Measurements from ENCODE around the gene HNRNPA1.

Gene HNRNPA1

GRCh38 chr12:54300225-54300731, 19.8 kb downstream of the HNRNPA1 start:
- H3K4me3 ChIP-seq (ENCODE audit: control insufficient read depth in 1 of 7, extremely low read depth in 1 of 7, insufficient read depth in 4 of 7, low read depth in 2 of 7, low read length in 6 of 7) = peak overlapping the region; percentile 67 to 100 (median 96)
- peak overlapping the region; percentile 91 to 95 for H3K27ac ChIP-seq (ENCODE audit: insufficient read depth in 1 of 2, low read depth in 1 of 2, low read length in 2 of 2, poor library complexity in 1 of 2, severe bottlenecking in 2 of 2)
- ChIA-PET POLR2A (interaction anchor here (0.7 to 2.7 kb wide), 4 partner anchors 20 to 56 kb away, joined by 3 to 15 read pairs (median 4); partner anchors contain the start of genes CBX5, COPZ1 and HNRNPA1), CTCF (interaction anchor here (1.0 to 15.8 kb wide), 12 partner anchors 9 to 79 kb away, joined by 3 to 890 read pairs (median 6); partner anchors contain the start of gene COPZ1)
- H3K36me3 ChIP-seq (ENCODE audit: control insufficient read depth in 4 of 4, insufficient read depth in 4 of 4, low read length in 3 of 4) = peaks cover 0 to 30% (median 25%) of the 10 kb centered on the region in 4 experiments
- H3K4me1 ChIP-seq (ENCODE audit: control extremely low read depth in 1 of 4, control insufficient read depth in 4 of 4, insufficient read depth in 4 of 4, low read length in 3 of 4) = peaks cover 47 to 84% (median 74%) of the 10 kb centered on the region in 4 experiments
- H3K27me3 ChIP-seq (replicated peaks in 2 of 5; ENCODE audit: control insufficient read depth in 4 of 5, insufficient read depth in 5 of 5, low read length in 4 of 5) = no peaks in the 10 kb centered on the region
- DNase-seq = no peak
- H3K9me3 ChIP-seq (ENCODE audit: control extremely low read depth in 1 of 5, control insufficient read depth in 4 of 5, insufficient read depth in 2 of 5, low read depth in 1 of 5, low read length in 4 of 5) = no peaks in the 10 kb centered on the region
- 0% methylated on average over 1 of the region's 3 CpGs for WGBS (ENCODE audit: insufficient coverage)

- ChIA-PET CTCF (interaction anchor here (1.0 to 15.8 kb wide), 10 partner anchors 9 to 79 kb away, joined by 3 to 890 read pairs (median 8); partner anchors contain the start of gene COPZ1), POLR2A (interaction anchor here (0.7 to 2.7 kb wide), 3 partner anchors 21 to 37 kb away, joined by 3 to 15 read pairs (median 5); partner anchors contain the start of genes CBX5, COPZ1 and HNRNPA1)
- DNase-seq = peak in 2 of 3 donors; percentile 65 to 75
- Histone ChIP-seq H3K4me1 (ENCODE audit: control extremely low read depth in 1 of 4, control insufficient read depth in 4 of 4, insufficient read depth in 4 of 4, low read length in 3 of 4) (peaks cover 42 to 84% (median 74%) of the 10 kb centered on the region in 4 experiments), H3K36me3 (ENCODE audit: control insufficient read depth in 4 of 4, insufficient read depth in 4 of 4, low read length in 3 of 4) (peaks cover 0 to 24% (median 23%) of the 10 kb centered on the region in 4 experiments), H3K27ac (ENCODE audit: insufficient read depth in 1 of 2, low read depth in 1 of 2, low read length in 2 of 2, poor library complexity in 1 of 2, severe bottlenecking in 2 of 2) (peak within 1 kb of the TSS; percentile 91 to 95), H3K4me3 (ENCODE audit: control insufficient read depth in 1 of 7, extremely low read depth in 1 of 7, insufficient read depth in 4 of 7, low read depth in 2 of 7, low read length in 6 of 7) (peak within 1 kb of the TSS; percentile 67 to 100 (median 96)), H3K9me3 (ENCODE audit: control extremely low read depth in 1 of 5, control insufficient read depth in 4 of 5, insufficient read depth in 2 of 5, low read depth in 1 of 5, low read length in 4 of 5) (no peaks in the 10 kb centered on the region), H3K27me3 (replicated peaks in 2 of 5; ENCODE audit: control insufficient read depth in 4 of 5, insufficient read depth in 5 of 5, low read length in 4 of 5) (no peaks in the 10 kb centered on the region)
- 2% methylated on average over 20 of the region's 26 CpGs for WGBS (ENCODE audit: insufficient coverage)
Measured at GRCh38 chr12:54300732-54301427, 20.4 kb downstream of the HNRNPA1 start, which contains the start of gene NFE2. TSS of gene NFE2 (minus strand) at chr12:54301015. CDS start at chr12:54295248, 5,767 bp downstream.

DNA sequence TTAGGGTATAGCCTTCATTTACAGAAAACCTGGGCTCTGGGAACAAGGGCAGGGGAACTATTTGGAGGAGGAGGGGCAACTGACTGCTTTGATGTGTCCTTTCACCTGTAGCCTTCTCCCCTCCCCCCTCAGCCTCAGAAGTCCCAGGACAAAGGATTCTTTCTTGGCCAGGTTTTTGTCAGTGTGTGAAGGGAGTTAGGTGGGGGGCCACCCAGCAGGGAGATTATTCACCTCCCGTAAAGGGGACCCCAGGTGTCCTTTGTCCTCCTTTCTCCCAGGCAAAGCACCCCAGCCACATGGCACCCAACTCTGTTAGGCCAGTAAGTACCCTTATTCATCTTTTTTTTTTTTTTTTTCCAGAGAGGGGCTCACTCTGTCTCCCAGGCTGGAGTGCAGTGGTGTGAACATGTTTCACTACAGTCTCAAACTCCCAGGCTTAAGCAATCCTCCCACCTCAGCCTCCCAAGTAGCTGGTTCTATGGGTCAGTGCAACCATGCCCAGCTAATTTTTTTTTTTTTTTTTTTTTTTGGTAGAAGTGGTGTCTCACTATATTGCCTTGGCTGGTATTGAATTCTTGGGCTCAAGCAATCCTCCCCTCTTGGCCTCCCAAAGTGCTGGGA, 21.0 kb downstream of the HNRNPA1 start:
- DNase-seq = no peak
- H3K27me3 ChIP-seq (replicated peaks in 2 of 5; ENCODE audit: control insufficient read depth in 4 of 5, insufficient read depth in 5 of 5, low read length in 4 of 5) = no peaks in the 10 kb centered on the region
- H3K4me1 ChIP-seq (ENCODE audit: control extremely low read depth in 1 of 4, control insufficient read depth in 4 of 4, insufficient read depth in 4 of 4, low read length in 3 of 4) = peaks cover 43 to 83% (median 73%) of the 10 kb centered on the region in 4 experiments
- CTCF ChIA-PET = interaction anchor here (1.0 to 15.8 kb wide), 8 partner anchors 8 to 78 kb away, joined by 3 to 890 read pairs (median 8); partner anchors contain the start of gene COPZ1
- peak overlapping the region; percentile 67 to 100 (median 96) for H3K4me3 ChIP-seq (ENCODE audit: control insufficient read depth in 1 of 7, extremely low read depth in 1 of 7, insufficient read depth in 4 of 7, low read depth in 2 of 7, low read length in 6 of 7)
- peaks cover 0 to 22% (median 19%) of the 10 kb centered on the region in 4 experiments for H3K36me3 ChIP-seq (ENCODE audit: control insufficient read depth in 4 of 4, insufficient read depth in 4 of 4, low read length in 3 of 4)
- peak overlapping the region; percentile 91 to 95 for H3K27ac ChIP-seq (ENCODE audit: insufficient read depth in 1 of 2, low read depth in 1 of 2, low read length in 2 of 2, poor library complexity in 1 of 2, severe bottlenecking in 2 of 2)
- POLR2A ChIA-PET = interaction anchor here (0.7 to 2.7 kb wide), 2 partner anchors 23 to 1200 kb away, joined by 6 to 15 read pairs; partner anchors contain the start of gene COPZ1
- 20% methylated on average over 1 of the region's 1 CpG for WGBS (ENCODE audit: insufficient coverage)
- no peaks in the 10 kb centered on the region for H3K9me3 ChIP-seq (ENCODE audit: control extremely low read depth in 1 of 5, control insufficient read depth in 4 of 5, insufficient read depth in 2 of 5, low read depth in 1 of 5, low read length in 4 of 5)

- no peak for DNase-seq
- ChIA-PET CTCF (interaction anchor here (2.8 to 36.2 kb wide), 4 partner anchors 8 to 58 kb away, joined by 6 to 890 read pairs (median 506); partner anchors contain the start of genes COPZ1 and NFE2), POLR2A (interaction anchor here (0.6 to 1.0 kb wide), 6 partner anchors 12 to 44 kb away, joined by 3 to 5 read pairs (median 4); partner anchors contain the start of genes CBX5, COPZ1 and HNRNPA1)
- no peaks in the 10 kb centered on the region for H3K9me3 ChIP-seq (ENCODE audit: control extremely low read depth in 1 of 5, control insufficient read depth in 4 of 5, insufficient read depth in 2 of 5, low read depth in 1 of 5, low read length in 4 of 5)
- peaks cover 0 to 15% (median 10%) of the 10 kb centered on the region in 4 experiments for H3K36me3 ChIP-seq (ENCODE audit: control insufficient read depth in 4 of 4, insufficient read depth in 4 of 4, low read length in 3 of 4)
- peaks cover 39 to 84% (median 77%) of the 10 kb centered on the region in 4 experiments for H3K4me1 ChIP-seq (ENCODE audit: control extremely low read depth in 1 of 4, control insufficient read depth in 4 of 4, insufficient read depth in 4 of 4, low read length in 3 of 4)
- no peaks in the 10 kb centered on the region for H3K27me3 ChIP-seq (replicated peaks in 2 of 5; ENCODE audit: control insufficient read depth in 4 of 5, insufficient read depth in 5 of 5, low read length in 4 of 5)
- peak overlapping the region; percentile 94 to 95 for H3K27ac ChIP-seq (ENCODE audit: insufficient read depth in 1 of 2, low read depth in 1 of 2, low read length in 2 of 2, poor library complexity in 1 of 2, severe bottlenecking in 2 of 2)
- peak overlapping the region in 6 of 7 experiments; percentile 42 to 74 (median 60) for H3K4me3 ChIP-seq (ENCODE audit: control insufficient read depth in 1 of 7, extremely low read depth in 1 of 7, insufficient read depth in 4 of 7, low read depth in 2 of 7, low read length in 6 of 7)
Measured at GRCh38 chr12:54303640-54304039, 23.1 kb downstream of the HNRNPA1 start.

DNA sequence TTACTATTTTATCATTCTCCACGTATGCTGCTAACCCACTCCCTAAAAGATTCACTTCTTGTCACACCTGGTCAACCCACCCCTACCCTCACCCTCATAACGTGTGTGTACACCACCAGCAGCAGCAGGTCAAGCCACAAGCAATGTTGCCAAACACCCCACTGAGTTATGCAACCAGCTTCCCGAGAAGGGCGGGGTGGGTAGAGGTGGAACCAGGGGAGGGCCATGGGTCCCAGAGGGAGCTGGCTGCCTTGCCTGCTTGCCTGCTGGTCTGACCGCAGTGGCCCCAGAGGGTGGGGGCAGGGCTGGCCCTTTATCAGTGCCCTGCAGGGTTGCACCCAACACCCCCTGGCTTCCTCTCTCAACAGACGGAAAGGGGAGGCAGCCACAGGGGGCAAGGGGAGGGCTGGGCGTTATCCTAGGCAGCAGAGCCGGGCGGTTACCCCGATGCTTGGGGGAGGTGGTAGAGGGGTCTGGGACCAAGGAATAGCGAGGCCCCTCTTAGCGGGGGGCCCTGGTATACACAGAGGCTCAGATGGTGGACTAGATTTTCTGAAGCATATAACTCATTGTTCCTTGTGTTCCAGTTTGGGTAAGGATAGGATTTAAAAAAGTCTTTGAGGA, 23.8 kb downstream of the HNRNPA1 start:
- Histone ChIP-seq H3K36me3 (ENCODE audit: control insufficient read depth in 4 of 4, insufficient read depth in 4 of 4, low read length in 3 of 4) (peaks cover 0 to 11% (median 5%) of the 10 kb centered on the region in 4 experiments), H3K27ac (ENCODE audit: insufficient read depth in 1 of 2, low read depth in 1 of 2, low read length in 2 of 2, poor library complexity in 1 of 2, severe bottlenecking in 2 of 2) (peak overlapping the region; percentile 94 to 95), H3K9me3 (ENCODE audit: control extremely low read depth in 1 of 5, control insufficient read depth in 4 of 5, insufficient read depth in 2 of 5, low read depth in 1 of 5, low read length in 4 of 5) (no peaks in the 10 kb centered on the region), H3K4me1 (ENCODE audit: control extremely low read depth in 1 of 4, control insufficient read depth in 4 of 4, insufficient read depth in 4 of 4, low read length in 3 of 4) (peaks cover 37 to 83% (median 74%) of the 10 kb centered on the region in 4 experiments), H3K27me3 (replicated peaks in 2 of 5; ENCODE audit: control insufficient read depth in 4 of 5, insufficient read depth in 5 of 5, low read length in 4 of 5) (no peaks in the 10 kb centered on the region), H3K4me3 (ENCODE audit: control insufficient read depth in 1 of 7, extremely low read depth in 1 of 7, insufficient read depth in 4 of 7, low read depth in 2 of 7, low read length in 6 of 7) (peak overlapping the region in 6 of 7 experiments; percentile 42 to 74 (median 60))
- POLR2A ChIA-PET = interaction anchor here (0.6 to 1.0 kb wide), 6 partner anchors 13 to 44 kb away, joined by 3 to 5 read pairs (median 4); partner anchors contain the start of genes CBX5, COPZ1 and HNRNPA1
- DNase-seq = peak; percentile 97 to 99 (median 99)
- 0% methylated on average over 11 of the region's 12 CpGs for WGBS (ENCODE audit: insufficient coverage)
- CTCF ChIA-PET = interaction anchor here (2.8 to 36.2 kb wide), 3 partner anchors 9 to 57 kb away, joined by 6 to 890 read pairs (median 122); partner anchors contain the start of genes COPZ1 and NFE2
